NCI-H2196 (cell line): Measurements from ENCODE around the gene THAP10.

Source experiments
- DNase-seq: peaks from one replicate; lab custom pipeline; 2025; ENCODE audit not compliant: unreplicated experiment; lab: John Stamatoyannopoulos, UW

Gene THAP10

GRCh38 chr15:70854666-70854976 is 37.6 kb downstream of the THAP10 start:
- DNase-seq = no peak

- DNase-seq = peak; percentile 16
Measured at GRCh38 chr15:70853973-70854665, 38.1 kb downstream of the THAP10 start, which contains the start of gene LARP6. LARP6 (minus strand) TSS chr15:70854157; CDS start chr15:70854088, 69 bp downstream.

- no peak for DNase-seq
Measured at GRCh38 chr15:70853318-70853972, 38.8 kb downstream of the THAP10 start.

- DNase-seq = no peak
Measured at GRCh38 chr15:70852501-70853317, 39.5 kb downstream of the THAP10 start.

GRCh38 chr15:70851889-70852288 is 40.3 kb downstream of the THAP10 start:
- DNase-seq = no peak

- DNase-seq = no peak
Measured at GRCh38 chr15:70845602-70846360, 46.5 kb downstream of the THAP10 start.

- DNase-seq = no peak
Measured at GRCh38 chr15:70837476-70837875, 54.8 kb downstream of the THAP10 start.

- DNase-seq = no peak
Measured at GRCh38 chr15:70835841-70836240, 56.4 kb downstream of the THAP10 start.

GRCh38 chr15:70835415-70835814 is 56.8 kb downstream of the THAP10 start:
- no peak for DNase-seq

GRCh38 chr15:70834999-70835398 is 57.2 kb downstream of the THAP10 start:
- no peak for DNase-seq

- peak; percentile 29 for DNase-seq
Measured at GRCh38 chr15:70833861-70834765, 58.1 kb downstream of the THAP10 start.

GRCh38 chr15:70833422-70833821 is 58.8 kb downstream of the THAP10 start:
- DNase-seq = no peak

GRCh38 chr15:70832176-70832575 is 60.1 kb downstream of the THAP10 start:
- DNase-seq = no peak
